Daoy (cell line): ENCODE measurements around the gene ARHGEF4. TPM values are rescaled to one million over a fixed set of nuclear protein-coding genes. Genes with fewer than 3 reads are reported as not detected.
"Not testable (repeated sequence)": the region's sequence is repeated elsewhere in the genome, so short reads cannot be mapped to it uniquely, and the experiment has no call there.

Source experiments
- DNase-seq: peaks from one replicate; pipeline ENCODE4 v3.0.0-alpha.2; 2015; ENCODE audit warnings: low read depth
- total RNA-seq: library from RNA; depleted of rRNA; stranded (reverse); fragments of >200 nt; shearing (Covaris generic); gene quantifications from 2 replicates; pipeline ENCODE4 v1.2.3, GENCODE V29; 2014

The ARHGEF4 gene
- total RNA-seq, 1 experiment from 2014 or later = 1.5 TPM

GRCh38 chr2:131052741-131053263 is 216.1 kb downstream of the ARHGEF4 start:
- no peak for DNase-seq

- DNase-seq = no peak
Measured at GRCh38 chr2:131054488-131054887, 217.8 kb downstream of the ARHGEF4 start.

- no peak for DNase-seq
Measured at GRCh38 chr2:131055169-131056065, 218.7 kb downstream of the ARHGEF4 start.

GRCh38 chr2:131056204-131056931 is 219.7 kb downstream of the ARHGEF4 start:
- DNase-seq = no peak

GRCh38 chr2:131056932-131057287 is 220.2 kb downstream of the ARHGEF4 start:
- no peak for DNase-seq

GRCh38 chr2:131058214-131058843 is 221.6 kb downstream of the ARHGEF4 start:
- DNase-seq = no peak

DNA sequence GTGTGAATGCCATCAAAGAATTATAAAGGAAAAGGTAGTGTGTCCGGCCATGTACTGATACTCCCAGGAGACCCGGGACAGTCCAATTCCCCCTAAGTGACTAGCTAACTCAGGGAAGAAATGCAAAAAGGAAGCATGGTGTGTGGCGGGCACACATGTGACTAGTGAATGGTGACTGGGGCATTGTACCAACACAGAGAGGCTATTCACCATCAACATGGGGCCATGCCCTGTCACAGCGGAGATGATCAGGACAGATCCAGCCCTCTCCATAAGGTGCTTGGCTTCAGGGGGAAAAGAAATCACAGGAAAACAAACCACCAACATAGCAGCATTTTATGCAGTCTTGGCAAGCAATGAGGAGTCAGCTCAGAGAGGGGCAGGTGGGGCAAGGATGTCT is 222.2 kb downstream of the ARHGEF4 start:
- DNase-seq = no peak

- DNase-seq = no peak
Measured at GRCh38 chr2:131063501-131064283, 227.0 kb downstream of the ARHGEF4 start.

DNA sequence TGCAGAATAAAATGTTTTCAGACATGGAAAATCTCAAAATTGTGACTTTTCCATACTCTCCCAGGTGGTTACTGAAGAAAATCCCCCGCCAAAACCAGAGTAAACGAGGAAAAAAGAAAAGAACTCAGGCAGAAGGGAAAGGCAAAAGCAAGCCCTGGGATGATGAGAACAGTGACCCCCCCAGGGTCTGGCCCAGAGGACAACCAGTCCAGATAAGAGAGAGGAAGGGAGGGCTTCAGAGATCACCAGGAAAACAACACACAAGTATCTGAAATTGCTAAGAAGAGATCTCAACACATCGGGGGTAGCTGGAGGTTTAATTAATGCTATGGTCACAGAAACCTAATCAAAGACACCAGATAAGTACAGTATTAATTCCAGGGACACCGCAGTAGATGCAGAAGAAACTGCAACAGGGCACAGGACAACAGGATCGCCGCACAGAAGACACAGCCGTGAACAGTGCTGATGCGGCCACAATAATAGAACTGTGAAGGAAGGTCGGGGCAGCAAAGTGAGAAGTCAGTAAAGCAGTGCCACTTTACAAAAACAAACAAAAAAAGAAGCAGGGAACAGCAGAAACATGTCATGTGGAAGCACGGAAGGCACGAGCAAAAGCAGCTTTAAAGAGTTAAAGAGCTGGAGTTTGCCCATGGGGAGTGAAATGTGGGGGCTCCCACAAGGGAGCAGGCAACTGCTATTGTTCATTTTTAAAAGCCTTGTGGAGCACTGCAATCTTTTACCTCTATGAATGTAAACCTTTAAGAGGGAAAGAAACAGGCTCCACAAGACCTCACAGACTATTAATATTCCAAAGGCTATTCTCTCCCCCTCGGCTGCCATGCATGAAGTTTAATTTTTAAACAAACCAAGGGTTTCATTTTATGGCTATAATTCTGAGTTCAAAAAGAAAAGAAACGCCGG is 228.1 kb downstream of the ARHGEF4 start:
- no peak for DNase-seq

DNA sequence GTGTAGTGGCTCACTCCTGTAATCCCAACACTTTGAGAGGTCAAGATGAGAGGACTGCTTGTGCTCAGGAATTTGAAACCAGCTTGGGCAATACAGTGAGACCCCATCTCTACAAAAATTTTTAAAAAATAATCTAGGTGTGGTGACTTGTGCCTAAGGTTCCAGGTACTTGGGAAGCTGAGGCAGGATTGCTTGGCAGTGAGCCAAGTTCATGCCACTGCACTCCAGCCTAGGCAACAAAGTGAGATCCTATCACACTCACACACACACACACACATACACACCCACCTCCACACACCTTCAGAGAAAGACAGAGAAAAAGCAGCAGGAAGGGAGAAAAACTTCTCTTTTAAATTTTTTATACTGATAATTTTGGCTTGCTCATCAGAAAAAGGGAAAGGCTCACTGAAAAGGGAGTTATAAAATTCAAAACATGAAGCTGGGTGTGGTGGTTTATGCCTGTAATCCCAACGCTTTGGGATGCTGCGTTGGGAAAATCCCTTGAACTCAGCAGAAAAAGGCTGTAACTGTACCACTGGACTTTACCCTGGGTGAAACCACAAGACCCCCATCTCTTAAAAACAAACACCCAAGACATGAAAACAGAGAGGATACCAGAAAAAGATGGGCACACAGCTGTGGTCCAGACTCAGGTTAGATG is 230.9 kb downstream of the ARHGEF4 start:
- no peak for DNase-seq

- DNase-seq = not testable (repeated sequence)
Measured at GRCh38 chr2:131068172-131068571, 231.5 kb downstream of the ARHGEF4 start.

- not testable (repeated sequence) for DNase-seq
Measured at GRCh38 chr2:131075578-131075977, 238.9 kb downstream of the ARHGEF4 start.

- no peak for DNase-seq
Measured at GRCh38 chr2:131076707-131077106, 240.0 kb downstream of the ARHGEF4 start.

- DNase-seq = no peak
Measured at GRCh38 chr2:131077182-131077846, 240.6 kb downstream of the ARHGEF4 start.

DNA sequence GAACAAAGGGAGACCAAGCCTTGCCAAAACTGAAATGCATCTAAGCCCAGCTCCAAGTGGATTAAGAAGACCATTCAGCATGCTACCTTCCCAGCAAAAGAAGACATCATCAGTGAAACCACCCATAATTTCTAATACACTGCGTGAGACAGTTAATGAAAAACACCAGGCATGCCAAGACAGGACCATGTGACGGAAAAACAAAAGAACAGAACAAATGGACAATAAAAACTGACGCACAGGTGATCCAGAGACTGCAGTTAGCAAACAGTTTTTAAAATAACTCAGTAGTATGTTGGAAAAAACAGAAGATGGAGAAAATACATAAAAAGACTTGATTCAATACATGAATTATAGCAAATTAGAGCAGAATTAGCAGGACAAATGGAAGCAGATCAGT is 241.3 kb downstream of the ARHGEF4 start:
- DNase-seq = no peak

DNA sequence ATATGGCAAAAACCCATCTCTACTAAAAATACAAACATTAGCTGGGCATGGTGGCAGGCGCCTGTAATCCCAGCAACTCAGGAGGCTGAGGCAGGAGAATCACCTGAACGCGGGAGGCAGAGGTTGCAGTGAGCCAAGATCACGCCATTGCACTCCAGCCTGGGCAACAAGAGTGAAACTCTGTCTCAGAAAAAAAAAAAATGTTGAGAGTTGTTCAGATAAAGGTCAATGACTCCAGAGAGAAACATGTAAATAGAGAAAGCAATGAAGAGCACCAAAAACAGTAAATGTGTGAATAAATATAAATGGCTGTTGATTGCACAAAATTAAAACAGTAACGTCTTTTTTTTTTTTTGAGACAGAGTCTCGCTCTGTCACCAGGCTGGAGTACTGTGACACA is 243.2 kb downstream of the ARHGEF4 start:
- DNase-seq = not testable (repeated sequence)

DNA sequence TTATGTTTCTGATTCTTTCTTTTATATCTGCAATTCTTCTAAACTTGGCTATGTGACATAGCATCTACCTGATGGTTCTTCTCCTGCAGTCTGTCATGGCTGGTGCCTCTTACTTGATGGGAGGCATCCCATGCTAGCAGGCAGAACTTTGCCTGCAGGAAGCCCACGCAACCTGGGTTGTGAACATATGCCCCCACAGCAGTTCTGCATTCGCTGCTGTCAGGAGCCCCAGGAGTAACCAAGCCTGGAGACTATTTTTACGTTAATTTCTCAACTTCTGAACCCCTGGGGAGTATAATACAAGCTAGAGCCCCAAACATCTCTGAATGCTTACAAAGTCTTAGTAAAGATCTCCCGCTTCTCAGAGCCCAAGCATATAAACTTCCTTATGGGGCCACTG is 244.5 kb downstream of the ARHGEF4 start:
- no peak for DNase-seq

- no peak for DNase-seq
Measured at GRCh38 chr2:131085646-131086045, 248.9 kb downstream of the ARHGEF4 start.

DNA sequence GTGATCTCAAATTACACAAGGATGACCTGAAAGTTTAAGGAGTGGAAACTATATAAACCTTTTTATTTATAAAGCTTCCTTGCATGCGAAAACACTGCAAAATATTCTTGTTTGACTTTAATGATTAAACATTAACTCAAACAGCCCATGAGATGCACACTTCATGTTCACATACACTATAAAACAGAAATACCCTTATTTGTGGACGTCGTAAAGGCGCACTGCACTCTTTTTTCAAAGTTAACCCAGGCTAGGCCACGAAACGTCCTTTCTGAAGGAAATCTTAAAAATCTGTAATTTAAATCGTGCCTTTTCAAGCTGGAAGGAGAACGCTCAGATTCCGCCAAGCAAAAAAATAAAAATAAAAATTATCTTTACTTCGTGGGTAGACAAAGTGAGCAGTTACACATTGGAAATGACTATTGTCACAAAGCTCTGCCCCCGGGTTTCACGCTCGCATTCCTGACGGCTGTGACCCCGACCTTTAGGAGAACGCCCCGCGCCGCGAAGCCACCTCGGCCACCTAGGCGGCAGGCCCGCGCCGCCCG is 255.8 kb downstream of the ARHGEF4 start:
- no peak for DNase-seq
